Breast epithelium (tissue), 4 donors: Measurements from ENCODE around the gene CDH20. TPM values are rescaled to one million over a fixed set of nuclear protein-coding genes. Genes with fewer than 3 reads are reported as not detected.

Source experiments
- DNase-seq, 2 donors: peaks; one replicate each; pipeline ENCODE4 v3.0.0-alpha.2; 2019; ENCODE audit warnings: low spot score in 2 of 2
- H3K27ac ChIP-seq, 2 donors: fragments of 200-600 bp; sonication (generic) in 1 of 2; one replicate each; pipeline ENCODE4 v1.5.1; 2016 to 2019; ENCODE audit warnings: mild to moderate bottlenecking in 1 of 2
- H3K27me3 ChIP-seq, 2 donors: fragments of 200-600 bp; sonication (generic) in 1 of 2; one replicate each; pipeline versions ENCODE4 v1.5.1 to v1.6.0; 2017 to 2019; ENCODE audit warnings: control low read depth in 1 of 2, mild to moderate bottlenecking in 1 of 2
- H3K36me3 ChIP-seq: fragments of 200-600 bp; one replicate; pipeline ENCODE4 v1.5.1; 2019
- H3K4me1 ChIP-seq, 2 donors: fragments of 200-600 bp; sonication (generic); one replicate each; pipeline ENCODE4 v1.5.1; 2016 to 2019; ENCODE audit warnings: control low read depth in 1 of 2
- H3K4me3 ChIP-seq, 3 donors: fragments of 200-600 bp; sonication (generic); 1 replicate in 2 of 3; 2 replicates in 1 of 3; pipeline ENCODE4 v1.5.1; 2016 to 2019; ENCODE audit warnings: mild to moderate bottlenecking in 3 of 3, moderate library complexity in 2 of 3
- H3K9me3 ChIP-seq, 2 donors: fragments of 200-600 bp; sonication (generic) in 1 of 2; one replicate each; pipeline ENCODE4 v1.5.1; 2016 to 2019; ENCODE audit warnings: control low read depth in 1 of 2
- CTCF ChIP-seq, 3 donors: fragments of 450-650 bp; IDR thresholded peaks; one replicate each; pipeline ENCODE4 v1.5.1; 2016 to 2017; ENCODE audit warnings: antibody characterized with exemption in 3 of 3, mild to moderate bottlenecking in 3 of 3, moderate library complexity in 3 of 3
- POLR2A ChIP-seq: fragments of 450-650 bp; IDR thresholded peaks from one replicate; pipeline ENCODE4 v1.6.1; 2016; ENCODE audit warnings: antibody characterized with exemption, mild to moderate bottlenecking, moderate library complexity
- POLR2AphosphoS5 ChIP-seq, 3 donors: sonication (generic); formaldehyde crosslinking; IDR thresholded peaks; one replicate each; pipeline ENCODE4 v1.6.1; 2017; ENCODE audit warnings: antibody characterized with exemption in 3 of 3
- intact Hi-C: fragments of 100-400 bp; cut with DNase I; formaldehyde crosslinking; loops from one replicate; pipeline ENCODE4 v1.15.1; 2023; ENCODE audit warnings: low total_unique reads
- total RNA-seq, 3 donors: library from RNA; depleted of rRNA; stranded (reverse); fragments of >200 nt; gene quantifications; one replicate each; pipeline ENCODE4 v1.1.0, GENCODE V29; 2016

CDH20 gene
- total RNA-seq, 3 donors from 2014 or later = 0.66 to 18.1 (median 1.2) TPM

- no peak for DNase-seq
- no peak overlapping the region for H3K27ac ChIP-seq
- intact Hi-C loops = no loop called here
- H3K4me1 ChIP-seq = peaks cover 0 to 9% of the 10 kb centered on the region in 2 donors
- TF ChIP-seq POLR2A (no peak), CTCF (IDR thresholded peaks at IDR 0.05) (no peak)
- no peaks in the 10 kb centered on the region for H3K27me3 ChIP-seq
- no peaks in the 10 kb centered on the region for H3K9me3 ChIP-seq
- no peak overlapping the region for H3K4me3 ChIP-seq
- no peaks in the 10 kb centered on the region for H3K36me3 ChIP-seq
Observed at GRCh38 chr18:61398961-61399705, 65.9 kb downstream of the CDH20 start.

GRCh38 chr18:61400016-61400635, 66.9 kb downstream of the CDH20 start:
- Histone ChIP-seq H3K27ac (no peak overlapping the region), H3K9me3 (no peaks in the 10 kb centered on the region), H3K4me3 (no peak overlapping the region), H3K36me3 (no peaks in the 10 kb centered on the region), H3K27me3 (no peaks in the 10 kb centered on the region), H3K4me1 (peaks cover 0 to 9% of the 10 kb centered on the region in 2 donors)
- intact Hi-C loops = no loop called here
- DNase-seq = no peak
- TF ChIP-seq CTCF (IDR thresholded peaks at IDR 0.05) = no peak
- TF ChIP-seq POLR2AphosphoS5 (IDR thresholded peaks at IDR 0.05) = no peak
- TF ChIP-seq POLR2A = no peak

- no peak for DNase-seq
- Histone ChIP-seq H3K4me3 (no peak overlapping the region), H3K9me3 (no peaks in the 10 kb centered on the region), H3K27ac (no peak overlapping the region), H3K36me3 (no peaks in the 10 kb centered on the region), H3K27me3 (no peaks in the 10 kb centered on the region), H3K4me1 (peaks cover 0 to 9% of the 10 kb centered on the region in 2 donors)
- no peak for TF ChIP-seq POLR2A
- intact Hi-C loops = no loop called here
Observed at GRCh38 chr18:61400716-61401115, 67.5 kb downstream of the CDH20 start.

GRCh38 chr18:61402726-61403125, 69.5 kb downstream of the CDH20 start:
- H3K27ac ChIP-seq = no peak overlapping the region
- intact Hi-C loops = no loop called here
- TF ChIP-seq CTCF (IDR thresholded peaks at IDR 0.05) (no peak), POLR2AphosphoS5 (IDR thresholded peaks at IDR 0.05) (no peak), POLR2A (no peak)
- no peak overlapping the region for H3K4me3 ChIP-seq
- H3K36me3 ChIP-seq = no peaks in the 10 kb centered on the region
- peaks cover 0 to 9% of the 10 kb centered on the region in 2 donors for H3K4me1 ChIP-seq
- H3K9me3 ChIP-seq = no peaks in the 10 kb centered on the region
- no peak for DNase-seq
- no peaks in the 10 kb centered on the region for H3K27me3 ChIP-seq

- Histone ChIP-seq H3K36me3 (no peaks in the 10 kb centered on the region), H3K4me1 (no peaks in the 10 kb centered on the region), H3K27ac (no peak overlapping the region), H3K9me3 (no peaks in the 10 kb centered on the region), H3K27me3 (no peaks in the 10 kb centered on the region), H3K4me3 (no peak overlapping the region)
- DNase-seq = no peak
- intact Hi-C loops = no loop called here
- TF ChIP-seq CTCF (IDR thresholded peaks at IDR 0.05) (no peak), POLR2A (no peak), POLR2AphosphoS5 (IDR thresholded peaks at IDR 0.05) (no peak)
Observed at GRCh38 chr18:61413396-61413795, 80.2 kb downstream of the CDH20 start.
